HG03460 (cell line): ENCODE data around the gene EIPR1.

Experiments used
- ATAC-seq: cut with Tn5 transposase; IDR thresholded peaks from one replicate; pipeline ENCODE4 v1.9.1; 2021; ENCODE audit not compliant: unreplicated experiment

The EIPR1 gene

DNA sequence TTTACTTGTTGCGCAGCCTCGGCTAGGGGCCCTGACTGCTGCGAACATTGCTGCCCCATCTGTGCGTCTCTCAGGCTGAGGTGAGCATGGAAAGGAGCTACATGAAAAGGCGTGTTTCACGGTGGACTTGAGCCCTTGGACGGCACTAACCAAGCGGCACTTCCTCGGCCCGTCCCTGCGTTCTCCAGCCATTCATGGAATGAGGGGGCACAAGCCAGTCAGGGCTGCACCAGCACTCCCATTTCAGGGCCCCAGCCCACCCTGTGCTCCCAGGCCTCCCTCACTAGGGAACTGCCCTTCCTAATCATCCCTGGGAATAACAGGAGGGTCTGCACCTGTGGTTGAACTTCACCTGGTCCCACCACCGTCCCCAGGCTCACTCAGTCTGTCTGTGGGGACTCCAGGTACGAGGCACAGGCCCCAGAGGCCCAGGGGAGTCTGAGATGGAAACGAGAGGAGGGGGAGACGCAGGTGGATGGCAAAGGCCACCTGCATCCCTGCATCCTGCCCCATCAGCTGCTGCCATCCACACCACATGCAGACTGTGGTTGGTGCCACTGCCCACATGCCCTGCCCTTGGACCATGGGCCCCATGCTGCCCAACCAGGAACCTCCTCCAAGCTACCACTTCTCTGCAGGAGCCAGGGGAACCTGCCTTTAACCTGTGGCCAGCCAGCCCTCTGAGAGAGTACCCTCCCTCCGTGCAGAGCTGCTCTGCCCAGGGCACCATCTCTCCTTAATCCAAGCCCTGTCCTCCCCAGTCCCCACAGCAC is 99.7 kb downstream of the EIPR1 start:
- no peak for ATAC-seq

DNA sequence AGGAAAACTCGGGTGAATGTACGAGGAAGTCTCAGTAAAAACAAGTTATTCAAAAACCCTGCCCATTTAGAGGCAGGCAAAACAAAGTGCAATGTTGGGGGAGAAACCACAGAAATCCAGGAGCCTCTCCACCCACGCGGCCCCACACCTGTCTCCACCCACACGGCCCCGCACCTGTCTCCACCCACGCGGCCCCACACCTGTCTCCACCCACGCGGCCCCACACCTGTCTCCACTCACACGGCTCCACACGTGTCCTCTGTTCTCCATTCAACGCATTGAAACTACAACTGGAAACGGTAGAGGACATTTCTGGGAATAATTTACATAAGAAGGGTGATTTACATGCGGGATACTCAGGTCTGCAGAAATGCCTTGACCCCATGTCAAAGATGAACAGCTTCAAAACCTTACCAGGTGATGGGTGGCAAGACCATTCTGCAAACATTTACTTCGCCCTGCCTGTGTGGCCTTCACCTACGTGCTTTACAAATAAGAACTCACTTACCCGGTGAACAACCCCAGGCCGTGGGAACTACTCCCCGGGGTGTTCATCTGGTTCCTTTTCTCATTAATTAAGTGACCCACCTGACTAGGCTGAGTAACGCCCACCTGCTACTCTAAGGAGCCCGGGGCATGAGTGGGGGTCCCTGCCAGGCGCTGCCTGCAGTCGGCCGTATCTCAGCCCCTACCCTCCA is 100.4 kb downstream of the EIPR1 start:
- no peak for ATAC-seq

DNA sequence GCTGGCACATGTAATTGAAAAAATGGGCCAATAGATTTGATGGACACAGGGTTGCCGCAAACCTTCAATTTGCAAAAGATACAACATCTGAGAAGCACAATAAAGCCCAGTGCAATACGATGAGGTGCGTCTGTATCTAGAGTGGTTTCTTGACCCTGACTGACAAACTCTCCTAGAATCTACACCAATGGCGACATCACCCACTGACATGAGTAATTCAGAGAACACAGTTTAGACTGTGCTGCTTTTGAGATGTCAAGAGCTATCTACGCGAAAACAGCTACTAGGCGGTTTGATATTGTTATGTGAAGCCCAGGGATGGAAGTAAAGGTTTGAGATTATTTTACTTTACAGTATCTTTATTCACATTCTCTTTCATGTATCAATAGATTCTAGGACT is 104.9 kb downstream of the EIPR1 start:
- ATAC-seq, result no peak

DNA sequence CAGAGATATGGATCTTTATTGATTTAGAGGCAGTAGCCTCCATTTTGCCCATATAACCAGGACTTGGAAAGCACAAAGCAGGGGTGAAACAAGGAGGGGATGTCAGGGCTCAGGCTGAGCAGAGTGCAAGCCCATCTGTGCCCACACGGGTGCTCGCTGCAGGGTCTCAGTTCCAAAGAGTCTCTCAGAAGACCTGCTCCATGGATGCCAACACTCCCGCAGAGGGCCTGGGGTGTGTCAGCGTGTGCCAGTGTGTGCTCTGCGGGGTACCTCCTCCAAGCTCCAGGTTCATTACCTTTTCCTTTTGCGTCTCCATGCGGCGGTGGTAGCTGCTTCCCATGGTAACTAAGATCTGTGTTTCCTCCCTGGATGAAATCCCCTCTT is 107.5 kb downstream of the EIPR1 start:
- no peak for ATAC-seq

DNA sequence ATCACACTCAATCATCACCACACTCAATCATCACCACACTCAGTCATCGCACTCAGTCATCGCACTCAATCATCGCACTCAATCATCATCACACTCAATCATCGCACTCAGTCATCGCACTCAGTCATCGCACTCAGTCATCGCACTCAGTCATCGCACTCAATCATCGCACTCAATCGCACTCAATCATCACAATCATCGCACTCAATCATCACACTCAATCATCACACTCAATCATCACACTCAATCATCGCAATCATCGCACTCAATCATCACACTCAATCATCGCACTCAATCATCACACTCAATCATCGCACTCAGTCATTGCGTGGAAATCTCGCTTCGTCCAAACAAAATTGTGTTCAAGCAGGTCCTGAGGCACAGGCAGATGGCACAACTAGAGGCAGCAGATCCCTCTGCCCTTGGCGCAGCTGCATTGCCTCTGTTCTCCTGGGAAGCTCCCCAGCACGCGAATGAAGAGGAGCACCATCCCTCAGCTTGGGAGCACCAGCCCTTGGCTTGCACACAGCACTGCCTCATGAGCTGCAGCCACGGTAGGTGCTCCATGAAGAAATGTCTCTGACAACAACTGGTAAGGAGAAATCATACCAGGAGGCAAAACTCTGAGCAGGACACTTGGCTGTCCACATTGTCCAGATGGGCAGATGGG is 108.1 kb downstream of the EIPR1 start:
- ATAC-seq, result no peak

DNA sequence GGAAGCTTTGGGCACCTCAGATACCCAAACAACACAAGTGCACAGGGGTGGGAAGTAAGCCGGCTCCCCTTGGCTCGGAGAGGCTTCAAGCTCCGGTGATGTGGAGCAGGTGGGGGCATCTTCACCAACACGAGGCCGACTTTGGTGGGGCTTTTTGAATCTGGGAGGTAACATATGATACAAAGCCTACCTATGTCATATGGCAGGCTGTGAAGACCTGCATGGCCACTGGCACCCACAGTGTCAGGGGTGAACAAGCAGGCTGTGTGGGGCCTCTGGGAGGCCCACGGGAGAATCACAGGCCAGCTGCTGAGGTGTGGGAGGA is 109.0 kb downstream of the EIPR1 start:
- no peak for ATAC-seq

DNA sequence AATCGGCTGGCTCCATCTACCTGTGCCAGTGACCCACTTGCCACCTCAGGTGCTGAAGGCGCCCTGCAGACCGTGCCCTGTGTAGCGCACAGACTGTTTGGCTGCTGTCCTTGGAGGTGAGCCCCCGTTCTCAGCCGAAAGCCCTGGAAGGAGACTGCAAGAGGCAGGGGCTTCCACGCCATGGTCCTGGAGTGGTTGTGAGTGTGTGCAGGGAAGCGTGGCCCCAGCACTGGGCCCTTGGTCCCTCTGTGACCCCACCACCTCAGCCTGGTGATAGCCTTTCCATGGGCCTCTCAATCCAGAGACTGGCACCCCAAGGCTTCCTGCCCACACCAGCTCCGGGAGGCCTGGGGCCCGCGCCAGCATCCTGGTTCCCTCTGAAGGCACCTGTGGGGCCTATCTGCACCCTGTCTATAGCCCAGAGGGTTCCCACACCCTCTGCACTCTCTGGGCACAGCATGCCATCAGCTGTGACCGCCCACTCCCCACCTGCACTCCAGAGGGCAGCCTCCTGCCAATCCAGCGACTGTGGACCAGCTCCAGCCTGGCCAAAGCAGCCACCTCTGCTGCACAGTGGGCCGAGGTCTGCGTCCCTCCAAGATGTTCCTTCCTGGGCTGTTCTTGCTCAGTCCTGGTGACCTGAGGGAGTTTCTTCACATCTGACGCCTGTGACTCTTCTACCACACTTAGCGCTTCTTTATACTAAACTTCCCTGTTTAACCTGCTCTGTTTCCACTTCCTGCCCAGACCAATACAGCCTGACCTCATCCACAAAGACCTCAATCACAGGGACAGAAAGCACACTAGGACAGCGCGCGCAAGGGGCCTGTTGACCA is 109.5 kb downstream of the EIPR1 start:
- no peak for ATAC-seq

DNA sequence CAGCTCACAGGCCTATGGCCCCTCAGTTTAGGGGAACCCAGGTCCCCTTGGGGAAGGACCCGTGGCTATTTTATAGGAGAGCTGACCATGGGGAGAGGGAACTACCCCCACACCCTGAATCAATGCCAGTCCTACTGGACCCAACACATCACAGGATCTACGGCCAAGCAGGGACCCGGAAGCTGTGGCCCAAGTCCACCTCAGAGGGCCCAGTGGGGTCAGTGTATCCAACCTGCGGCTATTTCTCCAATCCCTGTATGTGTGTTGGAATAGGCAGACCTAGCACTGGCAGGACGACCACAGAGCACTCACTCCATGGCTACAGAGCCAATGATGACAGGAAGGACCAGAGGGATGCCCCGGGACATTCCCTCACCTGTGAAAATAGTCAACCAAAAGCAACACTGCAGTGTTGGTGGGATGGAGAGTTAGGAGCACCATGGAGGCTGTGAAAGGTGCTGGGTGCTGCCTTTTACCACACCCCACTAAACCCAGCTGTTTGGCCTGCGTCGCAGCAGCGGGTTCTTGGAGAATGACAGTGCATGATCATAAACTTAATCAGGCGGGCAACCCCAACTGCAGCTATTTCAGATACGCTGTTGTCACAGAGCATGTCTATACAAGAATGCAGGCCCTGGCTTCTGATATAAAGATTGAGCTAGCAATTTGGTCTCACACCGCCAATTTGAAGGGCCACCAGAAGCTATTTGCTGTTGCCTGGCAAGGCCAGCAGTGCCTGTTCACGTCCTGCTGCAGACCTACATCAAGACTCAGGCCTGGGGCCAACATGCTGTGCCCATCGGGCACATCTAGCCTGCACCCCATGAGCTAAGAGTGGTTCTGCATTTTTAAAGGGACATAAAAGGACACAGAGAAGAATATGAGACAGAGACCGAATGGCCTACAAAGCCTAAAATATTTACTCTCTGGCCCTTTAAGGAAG is 110.4 kb downstream of the EIPR1 start:
- ATAC-seq, result no peak

DNA sequence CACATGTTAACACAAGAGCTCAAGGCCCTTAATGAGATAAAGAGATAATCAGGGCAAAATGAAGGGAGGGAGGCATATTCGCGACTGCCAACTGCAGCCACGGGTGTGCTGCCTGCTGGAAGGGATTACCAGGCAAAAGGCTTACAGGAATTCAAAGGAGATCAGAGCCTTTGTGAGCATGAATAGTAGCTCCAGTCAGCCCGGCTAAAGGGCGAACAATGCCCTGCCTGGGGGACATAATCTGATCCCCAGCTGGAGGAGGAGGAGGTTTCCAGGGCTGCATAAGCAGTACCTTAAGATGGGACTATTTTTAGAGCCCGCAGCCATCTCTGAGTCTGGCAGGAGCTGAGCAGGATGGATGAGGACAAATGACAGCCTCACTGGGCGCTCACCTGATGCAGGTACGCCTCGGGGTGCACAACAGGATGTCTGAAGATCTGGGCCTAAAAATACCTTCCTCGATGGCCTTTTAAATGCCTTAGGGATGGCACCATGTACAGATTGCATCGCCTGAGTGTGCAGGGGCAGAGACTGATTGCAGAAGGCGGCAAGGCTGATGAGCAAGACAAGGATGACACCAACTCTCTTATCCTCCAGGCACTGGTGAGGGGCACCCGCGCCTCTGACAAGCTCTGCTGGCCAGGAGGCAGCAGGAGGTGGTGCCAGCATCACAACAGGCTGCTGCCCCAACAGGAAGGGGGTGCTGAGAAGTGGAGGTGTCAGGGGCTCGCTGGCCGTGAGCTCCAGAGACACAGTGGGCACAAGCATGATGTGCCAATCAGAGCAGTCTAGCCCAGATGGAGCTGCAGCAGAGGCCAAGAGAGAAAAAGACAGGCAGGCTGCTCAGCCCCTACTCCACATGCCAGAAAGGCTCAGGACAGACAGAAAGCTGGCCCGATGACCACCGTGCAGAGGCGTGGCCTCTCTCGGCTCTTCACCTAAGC is 111.4 kb downstream of the EIPR1 start:
- no peak for ATAC-seq

DNA sequence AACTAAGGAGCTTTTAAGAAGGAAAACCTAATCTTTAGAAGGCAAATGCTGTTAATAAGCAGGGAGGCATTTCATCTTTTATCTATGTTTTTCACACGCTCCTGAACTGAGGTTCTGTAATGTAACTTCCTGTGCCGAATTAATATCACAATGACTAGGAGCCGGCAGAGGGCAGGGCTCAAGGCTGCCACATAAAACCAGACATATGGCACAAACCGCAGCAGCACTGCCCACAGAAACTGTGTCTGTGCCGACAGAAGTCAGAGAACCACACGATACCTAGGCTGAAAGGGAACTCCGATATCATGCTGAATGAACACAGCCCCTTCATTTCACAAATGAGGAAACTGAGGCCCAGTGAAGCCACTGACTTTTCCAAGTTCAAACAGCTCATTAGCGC is 112.1 kb downstream of the EIPR1 start:
- no peak for ATAC-seq

DNA sequence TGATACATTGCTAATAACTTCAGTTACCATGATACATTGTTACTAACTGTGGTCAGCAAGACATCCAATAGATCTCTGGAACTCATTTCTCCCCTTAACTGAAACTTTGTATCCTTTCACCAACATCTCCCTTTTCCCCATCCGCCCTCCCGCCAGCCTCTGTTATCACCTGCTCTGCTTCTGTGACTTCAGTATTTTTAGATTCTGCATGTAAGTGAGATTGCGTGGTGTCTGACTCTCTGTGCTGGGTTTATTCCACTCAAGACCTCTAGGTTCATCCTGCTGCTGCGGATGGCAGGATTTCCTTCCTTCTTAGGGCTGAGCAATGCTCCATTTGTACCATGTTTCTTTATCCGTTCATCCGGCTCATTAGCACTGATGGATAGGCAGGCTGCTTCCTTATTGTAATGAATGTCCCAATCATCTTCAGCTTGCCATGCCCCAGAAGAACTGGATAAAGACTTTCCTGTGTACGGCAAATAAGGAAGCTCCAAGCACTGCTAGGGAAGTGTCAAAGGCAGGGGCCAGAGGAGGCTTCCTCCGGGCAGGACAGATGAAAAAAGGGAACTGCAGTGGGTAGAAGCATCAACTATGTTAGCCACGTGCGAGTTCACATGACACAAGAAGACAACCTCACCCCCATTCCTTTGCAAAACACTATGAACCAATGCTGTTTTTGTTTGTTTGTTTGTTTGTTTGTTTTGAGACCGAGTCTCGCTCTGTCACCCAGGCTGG is 113.4 kb downstream of the EIPR1 start:
- no peak for ATAC-seq

DNA sequence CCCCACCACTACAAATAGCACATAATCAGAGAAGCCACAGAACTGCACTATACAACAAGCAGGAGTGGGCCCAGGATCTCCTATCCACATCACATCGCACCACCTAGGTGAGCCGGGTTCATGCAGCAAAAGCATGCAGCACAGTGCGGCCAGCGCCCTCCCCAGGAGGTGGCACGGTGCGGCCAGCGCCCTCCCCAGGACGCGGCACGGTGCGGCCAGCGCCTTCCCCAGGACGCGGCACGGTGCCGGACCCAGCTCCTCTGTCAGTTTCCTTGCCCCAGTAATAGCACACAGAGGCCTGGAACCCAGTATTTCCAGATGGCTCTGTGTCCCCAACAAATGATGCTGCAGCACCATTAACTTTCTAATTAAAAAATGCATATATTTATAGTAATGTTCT is 114.1 kb downstream of the EIPR1 start:
- ATAC-seq, result no peak

DNA sequence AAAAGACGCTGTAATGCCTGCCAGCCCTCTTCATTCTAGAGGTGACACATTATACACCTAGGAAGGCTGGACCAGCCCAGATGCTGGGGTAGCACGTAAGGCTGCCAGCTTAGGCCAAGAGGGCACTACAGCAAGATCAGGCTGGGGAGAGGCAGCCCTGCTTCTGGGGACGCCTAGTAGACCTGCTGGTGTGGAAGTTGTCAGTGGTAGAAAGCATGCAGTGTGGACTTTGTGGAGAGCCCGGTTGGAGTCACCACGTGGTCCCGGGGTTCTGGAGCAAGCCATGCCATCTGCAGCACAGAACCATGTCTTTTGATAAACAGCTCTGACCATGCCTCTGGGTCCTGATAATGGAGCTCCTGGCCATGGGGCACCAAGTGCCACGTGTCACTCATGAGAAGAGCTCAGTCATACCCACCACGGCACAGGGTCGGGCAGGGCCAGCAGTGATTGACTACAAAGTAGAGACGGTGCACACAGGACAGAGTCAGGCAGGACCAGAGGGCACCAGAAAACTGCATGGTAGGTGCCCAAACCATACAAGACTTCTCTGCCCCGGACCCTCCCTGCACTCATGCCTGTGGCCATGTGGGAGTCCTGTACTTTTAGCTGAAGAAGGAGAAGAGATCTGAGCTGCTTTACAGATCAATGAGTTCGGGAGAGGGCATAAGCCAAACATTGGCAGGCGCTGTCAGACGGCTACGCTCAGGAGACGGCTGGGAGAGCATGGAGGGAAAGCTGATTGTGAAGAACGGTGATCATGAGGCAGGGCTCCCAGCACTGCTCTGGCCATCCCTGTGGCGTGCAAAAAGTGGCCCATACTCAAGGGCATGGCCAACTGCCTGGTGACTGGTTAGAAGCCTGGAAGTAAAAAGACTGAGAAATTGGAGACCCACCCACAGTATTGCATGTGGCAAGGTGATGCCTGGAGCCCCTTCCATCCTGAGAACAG is 114.9 kb downstream of the EIPR1 start:
- ATAC-seq, result no peak

DNA sequence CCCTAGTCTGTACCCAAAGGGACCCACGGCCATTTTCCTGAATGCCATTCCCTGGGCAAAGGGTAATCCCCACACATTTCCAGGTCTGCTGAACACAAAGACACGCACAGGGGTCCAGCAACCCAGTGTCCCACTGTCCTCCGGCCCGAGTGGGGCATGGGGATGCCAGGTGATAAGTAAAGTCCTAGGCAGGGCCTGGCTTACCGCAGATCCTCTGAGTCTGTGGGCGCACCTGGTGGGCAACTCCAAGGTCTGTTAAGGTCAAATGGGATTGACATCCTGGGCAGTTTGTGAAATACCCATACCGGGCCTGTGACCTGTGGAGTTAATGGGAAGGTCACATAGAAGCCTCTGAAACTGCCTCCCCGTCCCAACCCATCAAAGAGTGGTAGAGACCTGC is 116.1 kb downstream of the EIPR1 start:
- no peak for ATAC-seq

DNA sequence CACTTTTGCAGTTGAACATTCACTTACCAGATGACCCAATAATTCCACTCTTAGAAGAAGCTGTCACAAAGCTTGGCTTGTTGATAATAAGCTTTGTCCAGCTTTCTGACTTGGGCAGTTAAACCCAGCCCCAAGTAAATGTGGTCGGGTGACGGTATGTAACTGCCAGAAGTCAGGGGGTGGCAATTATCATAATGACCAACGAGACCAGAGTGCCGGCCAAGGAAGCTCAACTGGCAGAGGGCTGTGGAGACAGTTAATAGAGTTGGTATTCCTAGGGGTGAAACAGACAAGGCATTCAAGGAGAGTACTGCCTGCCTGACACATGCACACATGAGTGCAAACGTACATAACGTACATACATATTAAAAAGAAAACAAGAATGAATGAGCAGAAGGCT is 116.7 kb downstream of the EIPR1 start:
- ATAC-seq, result no peak

DNA sequence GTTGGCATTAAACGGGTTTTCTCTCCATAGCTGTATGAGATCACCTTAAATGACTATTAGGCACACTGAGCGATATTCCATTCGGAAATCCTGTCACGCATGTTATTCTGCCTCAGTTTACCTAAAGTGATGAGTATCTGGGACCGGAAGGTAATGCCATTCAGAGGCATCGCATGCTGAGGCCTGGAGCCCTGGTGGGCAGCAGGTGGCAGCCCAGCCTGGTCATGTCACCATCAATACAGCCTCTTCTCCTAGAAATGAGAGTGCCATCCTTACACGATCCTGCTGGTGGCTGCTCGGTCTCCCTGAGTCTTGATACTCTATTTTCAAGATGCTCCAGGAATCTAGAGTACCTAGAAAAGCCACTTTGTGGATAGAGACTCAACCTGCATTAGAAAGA is 119.8 kb downstream of the EIPR1 start:
- ATAC-seq, result no peak

DNA sequence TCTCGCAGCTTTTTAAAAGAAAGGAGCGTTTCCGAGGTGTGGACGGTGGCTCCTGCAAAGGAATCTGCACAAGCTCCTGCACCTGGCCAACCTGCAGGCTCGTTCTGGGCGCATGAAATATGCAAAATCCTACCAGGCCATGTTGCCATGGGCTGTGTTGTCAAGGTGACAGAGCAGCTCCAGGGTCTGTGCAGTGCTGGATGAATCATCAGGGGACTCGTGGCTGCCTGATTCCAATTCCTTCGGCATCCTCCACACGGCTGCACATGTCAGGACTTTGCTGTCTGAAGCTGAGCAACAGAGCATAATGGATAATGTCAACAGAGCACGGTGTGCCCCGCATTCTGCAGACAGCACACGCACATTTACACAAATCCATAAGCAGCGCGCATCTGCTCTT is 120.5 kb downstream of the EIPR1 start:
- no peak for ATAC-seq

DNA sequence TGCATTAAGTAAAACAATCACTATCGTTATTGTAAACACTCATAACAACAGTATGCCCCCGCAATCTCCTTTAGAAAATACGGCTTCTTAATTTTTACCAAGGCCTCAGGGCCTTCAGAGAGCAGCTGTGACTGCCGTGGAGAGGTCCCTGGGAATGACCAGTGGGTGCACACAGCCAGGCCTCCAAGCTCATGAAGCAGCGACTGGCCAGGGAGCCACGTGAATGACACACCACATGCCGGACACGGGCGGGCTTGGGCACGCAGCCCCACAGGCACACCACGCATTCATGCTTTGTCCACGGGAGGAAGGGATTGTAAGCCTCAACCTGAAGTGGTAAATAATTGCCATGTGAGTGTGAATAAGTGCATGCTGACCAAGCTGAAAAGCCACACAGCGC is 121.0 kb downstream of the EIPR1 start:
- ATAC-seq, result no peak
